ENCODE measurements around the gene MRPL23.

Gene MRPL23

DNA sequence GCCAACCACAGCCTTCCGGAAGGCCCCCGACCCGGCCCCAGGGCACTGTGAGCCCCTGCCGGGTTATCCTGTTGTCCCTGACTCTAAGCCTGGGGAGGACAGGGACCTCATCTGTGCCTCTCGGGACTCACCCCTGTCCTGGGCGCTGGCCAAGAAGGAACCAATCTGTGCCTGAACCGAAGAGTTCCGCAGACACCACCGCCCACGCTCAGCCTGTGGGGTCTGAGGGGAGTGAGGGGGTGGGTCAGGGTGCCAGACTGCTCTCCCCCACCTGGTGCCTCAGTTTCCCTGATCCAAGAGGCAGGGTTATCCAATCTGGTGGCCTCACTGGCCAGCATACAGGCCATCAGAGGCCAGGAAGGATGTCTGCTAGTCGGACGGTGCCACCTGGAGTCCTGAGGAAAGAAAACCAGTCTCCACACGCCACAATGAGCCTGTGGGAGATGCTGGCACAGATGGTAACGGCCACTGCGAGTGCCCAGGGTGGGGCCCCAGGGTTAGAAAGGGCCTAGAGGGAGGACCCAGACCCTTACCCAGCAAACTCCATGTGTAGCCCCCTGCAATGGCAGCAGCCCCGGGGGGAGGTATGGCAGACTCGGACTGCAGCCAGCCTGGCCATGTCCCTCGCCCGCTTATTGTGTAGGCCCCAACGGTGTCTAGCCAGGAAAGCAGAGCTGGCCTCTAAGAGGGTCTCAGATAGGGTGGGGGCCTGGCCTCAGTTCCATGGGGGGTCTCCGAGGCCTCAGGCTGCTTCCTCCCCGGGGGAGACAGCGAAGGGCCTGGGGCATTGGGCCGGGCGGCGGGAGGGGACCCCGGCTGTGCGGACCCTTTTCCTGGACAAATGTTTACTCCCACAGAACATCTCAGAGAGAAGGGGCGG is 28.5 kb upstream of the MRPL23 start:
- no peaks in the 10 kb centered on the region for H3K9me3 ChIP-seq (ENCODE audit: control insufficient read depth, insufficient read depth, low read length)

DNA sequence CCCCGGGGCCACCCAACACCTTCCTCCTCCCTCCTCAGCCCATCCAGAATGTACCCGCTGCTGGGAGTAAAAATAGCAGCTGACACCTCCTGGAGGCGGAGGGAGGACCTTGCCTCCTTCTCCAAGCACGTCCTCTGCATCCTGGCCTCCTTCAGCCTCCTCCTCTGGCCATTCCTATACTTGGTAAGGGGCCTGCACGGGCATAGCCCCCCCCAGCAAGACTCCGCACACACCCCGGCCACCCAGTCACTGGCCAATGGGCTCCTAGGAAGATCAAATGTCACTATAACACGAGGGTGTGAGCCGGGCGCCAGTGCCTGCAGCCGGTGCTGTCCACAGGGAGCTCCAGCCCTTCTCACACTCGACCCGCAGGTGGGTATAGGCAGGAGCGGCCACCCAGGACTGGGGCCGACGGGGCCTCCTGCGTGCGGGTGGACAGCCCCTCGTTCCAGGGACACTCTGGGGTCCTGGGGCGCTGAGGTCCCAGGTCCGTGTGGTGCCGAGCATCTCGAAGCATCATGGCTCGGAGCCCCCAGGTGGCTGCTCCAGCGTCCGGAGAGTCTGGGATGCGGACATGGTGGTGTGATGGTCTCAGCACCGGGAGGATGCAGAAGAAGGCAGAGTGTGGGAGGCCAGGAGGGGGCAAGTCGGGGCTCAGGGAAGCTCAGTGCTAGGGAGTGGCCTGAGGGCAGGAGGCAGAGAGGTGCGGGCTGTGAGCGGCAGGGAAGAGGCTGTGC is 27.6 kb upstream of the MRPL23 start, which contains the start of gene TNNT3:
Gene TNNT3 (plus strand): TSS at position 313 of the 737 bp plus-strand sequence. CDS start 3,172 bp downstream, outside the sequence.
- H3K4me1 ChIP-seq (ENCODE audit: insufficient read depth, low read length), result no peaks in the 10 kb centered on the region
- no peaks in the 10 kb centered on the region for H3K9me3 ChIP-seq (ENCODE audit: control insufficient read depth, insufficient read depth, low read length)
- H3K36me3 ChIP-seq (ENCODE audit: insufficient read depth, low read length), result no peaks in the 10 kb centered on the region
- H3K9ac ChIP-seq (ENCODE audit: low read depth, low read length), result no peak within 1 kb of the TSS

More for the DNA sequence above, 28.5 kb upstream of the MRPL23 start:
- Histone ChIP-seq H3K36me3 (ENCODE audit: insufficient read depth, low read length) (no peaks in the 10 kb centered on the region), H3K9ac (ENCODE audit: low read depth, low read length) (no peak overlapping the region), H3K4me1 (ENCODE audit: insufficient read depth, low read length) (no peaks in the 10 kb centered on the region)

DNA sequence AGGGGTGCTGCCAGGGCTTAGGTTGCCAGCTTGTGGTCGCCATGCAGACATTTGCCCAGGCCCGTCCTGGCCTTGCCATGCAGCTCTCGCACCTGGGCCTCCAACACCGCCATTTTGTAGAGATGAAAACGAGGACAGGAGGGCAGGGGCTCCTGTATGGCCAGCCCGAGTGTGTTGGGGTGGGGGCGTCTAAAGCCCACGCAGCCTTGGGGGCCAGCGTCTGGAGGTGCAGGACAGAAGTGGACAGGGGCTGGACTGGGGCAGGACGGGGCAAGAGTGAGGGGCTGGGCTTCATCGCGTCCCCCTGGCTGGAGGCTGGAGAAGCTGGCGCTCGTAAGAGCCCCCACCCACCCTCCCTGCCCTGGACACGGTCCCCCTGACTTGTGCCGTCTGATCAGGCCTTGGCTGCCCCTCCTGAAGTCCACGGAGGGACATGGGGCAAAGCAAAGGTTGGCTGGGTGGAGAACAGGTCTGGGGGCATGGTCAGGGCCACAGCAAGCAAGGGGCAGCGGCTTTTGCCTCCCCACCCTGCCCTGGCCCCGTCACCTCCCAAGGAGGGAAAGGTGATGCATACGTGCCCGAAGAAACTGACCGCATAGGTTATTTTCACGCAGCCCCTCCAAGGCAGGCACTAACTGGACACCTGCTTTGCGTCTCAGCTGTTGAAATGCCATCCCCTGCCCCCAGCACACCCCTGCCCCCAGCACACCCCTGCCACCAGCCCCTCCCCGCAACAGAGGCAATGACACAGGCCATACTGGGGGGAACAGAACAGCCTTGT is 26.8 kb upstream of the MRPL23 start:
- Histone ChIP-seq H3K4me1 (ENCODE audit: insufficient read depth, low read length) (no peaks in the 10 kb centered on the region), H3K9me3 (ENCODE audit: control insufficient read depth, insufficient read depth, low read length) (no peaks in the 10 kb centered on the region), H3K36me3 (ENCODE audit: insufficient read depth, low read length) (no peaks in the 10 kb centered on the region), H3K9ac (ENCODE audit: low read depth, low read length) (no peak overlapping the region)

DNA sequence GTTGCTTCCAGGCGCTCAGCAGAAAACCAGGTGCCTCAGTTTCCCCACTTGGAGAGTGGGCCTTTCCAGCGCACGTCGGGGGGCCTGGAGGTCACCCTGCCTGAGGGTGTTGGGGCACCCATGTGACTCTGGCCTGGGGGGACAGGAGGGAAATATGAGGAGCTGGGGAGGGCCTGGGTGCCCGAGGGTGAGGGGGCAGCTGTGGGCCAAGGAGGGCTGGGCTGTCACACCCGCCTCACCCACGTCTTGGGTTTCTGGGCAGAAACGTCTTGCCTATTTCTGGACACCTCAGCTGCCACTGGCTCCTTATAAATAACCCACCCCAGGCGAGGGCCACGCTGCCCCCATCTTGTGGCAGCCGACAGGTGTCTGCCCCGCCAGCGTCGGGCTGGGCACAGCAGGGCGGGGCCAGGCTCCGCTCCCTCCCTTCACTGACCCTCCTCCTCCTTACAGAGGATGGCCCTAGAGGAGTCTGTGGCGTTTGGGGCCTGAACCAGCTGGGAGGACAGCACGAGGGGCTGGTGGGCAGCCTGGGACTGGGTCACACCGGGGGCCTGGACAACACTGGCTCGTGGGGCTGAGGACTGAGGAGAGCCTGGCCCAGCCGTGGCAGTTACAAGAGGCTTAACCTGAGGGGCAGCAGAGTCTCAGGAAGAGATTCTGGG is 26.1 kb upstream of the MRPL23 start:
- Histone ChIP-seq H3K4me1 (ENCODE audit: insufficient read depth, low read length) (no peaks in the 10 kb centered on the region), H3K9me3 (ENCODE audit: control insufficient read depth, insufficient read depth, low read length) (no peaks in the 10 kb centered on the region), H3K36me3 (ENCODE audit: insufficient read depth, low read length) (no peaks in the 10 kb centered on the region), H3K9ac (ENCODE audit: low read depth, low read length) (no peak overlapping the region)

DNA sequence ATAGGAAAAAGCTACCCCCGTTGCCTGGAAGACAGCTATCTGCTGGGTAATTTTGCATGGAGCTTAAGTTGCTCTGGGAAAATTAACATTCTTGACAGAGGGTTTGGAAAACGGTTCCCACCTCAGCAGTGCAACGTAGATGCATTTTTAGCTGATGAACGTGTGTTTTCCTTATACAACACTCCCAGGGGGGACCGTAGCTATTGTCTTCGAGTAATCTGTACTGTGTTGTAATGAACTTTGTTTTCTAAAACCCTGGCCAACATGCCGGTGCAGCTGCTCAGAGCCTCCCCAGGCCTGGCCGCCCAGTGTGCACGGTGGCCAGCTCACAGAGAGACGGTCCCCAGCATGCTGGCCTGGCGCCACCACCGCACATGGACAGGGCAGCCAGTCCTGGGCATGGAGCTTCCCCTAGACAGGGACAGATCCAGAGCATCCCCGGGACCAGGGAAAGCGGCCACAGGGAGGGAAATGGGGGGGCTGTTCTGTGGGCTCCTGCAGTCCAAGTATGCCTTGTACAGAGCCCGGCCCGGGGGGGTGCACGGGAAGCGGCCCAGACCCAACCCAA is 25.5 kb upstream of the MRPL23 start:
- no peaks in the 10 kb centered on the region for H3K36me3 ChIP-seq (ENCODE audit: insufficient read depth, low read length)
- H3K9ac ChIP-seq (ENCODE audit: low read depth, low read length), result no peak overlapping the region
- H3K4me1 ChIP-seq (ENCODE audit: insufficient read depth, low read length), result no peaks in the 10 kb centered on the region; the same call in 1 of the 2 replicates
- no peaks in the 10 kb centered on the region for H3K9me3 ChIP-seq (ENCODE audit: control insufficient read depth, insufficient read depth, low read length)

DNA sequence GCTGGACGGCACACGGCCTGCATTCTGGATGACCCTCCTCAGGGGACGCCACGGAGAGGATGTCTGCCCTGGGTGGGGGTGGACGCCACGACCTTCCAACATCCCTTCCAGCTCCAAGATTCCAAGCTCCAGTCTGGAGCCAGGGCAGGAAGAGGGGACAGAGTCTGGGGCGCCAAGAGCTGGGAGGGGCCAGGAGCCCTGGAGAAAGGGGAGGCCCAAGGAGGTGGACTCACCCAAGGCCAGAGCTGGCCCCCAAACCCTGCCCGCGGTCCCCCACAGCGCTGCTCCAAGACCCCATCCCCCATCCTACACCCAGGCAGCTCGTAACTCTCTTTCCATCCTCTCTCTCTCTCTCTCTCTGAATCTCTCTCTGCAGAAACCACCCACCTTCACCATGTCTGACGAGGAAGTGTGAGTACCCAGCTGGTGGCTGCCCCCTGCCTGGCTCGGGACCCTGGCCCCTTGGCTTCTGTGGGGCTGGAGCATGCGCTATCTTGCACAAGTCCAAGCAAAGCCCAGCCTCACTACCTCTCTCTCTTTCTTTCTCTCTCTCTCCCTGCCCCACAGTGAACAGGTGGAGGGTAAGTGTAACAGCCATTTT is 24.6 kb upstream of the MRPL23 start:
- H3K4me1 ChIP-seq (ENCODE audit: insufficient read depth, low read length), result peaks cover 3% of the 10 kb centered on the region; the same call in 1 of the 2 replicates
- H3K9ac ChIP-seq (ENCODE audit: low read depth, low read length), result no peak overlapping the region
- H3K9me3 ChIP-seq (ENCODE audit: control insufficient read depth, insufficient read depth, low read length), result no peaks in the 10 kb centered on the region
- H3K36me3 ChIP-seq (ENCODE audit: insufficient read depth, low read length), result no peaks in the 10 kb centered on the region

DNA sequence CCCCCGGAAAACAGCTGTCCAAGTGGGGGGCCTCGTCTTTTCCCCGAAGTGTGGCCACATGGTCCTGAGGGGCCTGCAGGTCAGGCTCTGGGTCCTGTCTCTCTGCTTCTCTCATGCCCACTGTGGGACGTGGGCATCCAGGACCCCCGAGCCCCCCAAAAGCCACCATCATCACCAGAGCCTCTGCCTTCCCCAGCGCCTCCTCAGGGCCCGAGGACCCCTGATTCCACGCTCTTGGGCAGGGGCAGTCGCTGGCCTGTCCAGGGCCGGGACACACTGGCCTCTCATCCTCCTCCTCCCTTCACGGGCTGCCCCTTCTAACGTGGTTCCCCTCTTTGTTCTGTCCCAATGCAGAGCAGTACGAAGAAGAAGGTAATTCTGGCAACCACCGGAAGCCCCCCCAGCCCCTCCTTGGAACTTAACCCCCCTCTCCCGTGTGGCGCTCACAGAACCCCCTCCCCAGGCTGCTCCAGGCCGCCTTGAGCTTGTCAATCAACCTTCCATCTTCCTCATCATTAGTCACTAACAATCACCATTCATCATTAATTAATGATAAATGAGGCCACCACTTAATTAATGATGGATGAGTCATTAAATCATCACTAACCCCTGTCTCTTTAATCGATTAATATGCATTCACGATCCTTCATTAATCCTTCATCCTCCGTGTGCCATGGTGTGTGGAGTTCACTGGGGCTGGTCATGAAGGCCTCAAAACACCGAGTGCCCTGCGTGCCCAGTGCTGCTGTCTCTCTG is 23.8 kb upstream of the MRPL23 start:
- Histone ChIP-seq H3K9me3 (ENCODE audit: control insufficient read depth, insufficient read depth, low read length) (no peaks in the 10 kb centered on the region), H3K4me1 (ENCODE audit: insufficient read depth, low read length) (peaks cover 3% of the 10 kb centered on the region; the same call in 1 of the 2 replicates), H3K36me3 (ENCODE audit: insufficient read depth, low read length) (no peaks in the 10 kb centered on the region), H3K9ac (ENCODE audit: low read depth, low read length) (no peak overlapping the region)

DNA sequence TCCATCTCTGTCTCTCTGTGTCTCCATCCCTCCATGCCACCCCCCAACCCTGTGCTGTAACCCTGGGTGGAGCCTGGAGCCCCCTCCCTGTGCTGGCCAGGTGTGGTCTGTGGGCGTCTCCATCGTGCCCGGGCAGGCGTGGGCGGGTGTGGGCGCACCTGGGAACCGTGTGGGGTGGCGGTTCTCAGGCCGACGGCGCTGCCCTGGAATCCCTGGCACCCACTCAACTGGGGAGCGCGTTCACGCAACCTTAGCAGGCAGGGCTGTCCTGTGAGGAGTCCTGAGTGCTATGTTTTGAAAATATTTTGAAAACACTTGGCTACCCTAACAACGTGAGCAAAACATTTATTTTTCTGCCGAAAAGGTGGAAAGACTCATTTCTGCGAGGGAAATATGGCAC is 23.0 kb upstream of the MRPL23 start:
- H3K36me3 ChIP-seq (ENCODE audit: insufficient read depth, low read length), result no peaks in the 10 kb centered on the region
- no peak overlapping the region for H3K9ac ChIP-seq (ENCODE audit: low read depth, low read length)
- no peaks in the 10 kb centered on the region for H3K9me3 ChIP-seq (ENCODE audit: control insufficient read depth, insufficient read depth, low read length)
- H3K4me1 ChIP-seq (ENCODE audit: insufficient read depth, low read length), result peaks cover 3% of the 10 kb centered on the region; the same call in 1 of the 2 replicates

DNA sequence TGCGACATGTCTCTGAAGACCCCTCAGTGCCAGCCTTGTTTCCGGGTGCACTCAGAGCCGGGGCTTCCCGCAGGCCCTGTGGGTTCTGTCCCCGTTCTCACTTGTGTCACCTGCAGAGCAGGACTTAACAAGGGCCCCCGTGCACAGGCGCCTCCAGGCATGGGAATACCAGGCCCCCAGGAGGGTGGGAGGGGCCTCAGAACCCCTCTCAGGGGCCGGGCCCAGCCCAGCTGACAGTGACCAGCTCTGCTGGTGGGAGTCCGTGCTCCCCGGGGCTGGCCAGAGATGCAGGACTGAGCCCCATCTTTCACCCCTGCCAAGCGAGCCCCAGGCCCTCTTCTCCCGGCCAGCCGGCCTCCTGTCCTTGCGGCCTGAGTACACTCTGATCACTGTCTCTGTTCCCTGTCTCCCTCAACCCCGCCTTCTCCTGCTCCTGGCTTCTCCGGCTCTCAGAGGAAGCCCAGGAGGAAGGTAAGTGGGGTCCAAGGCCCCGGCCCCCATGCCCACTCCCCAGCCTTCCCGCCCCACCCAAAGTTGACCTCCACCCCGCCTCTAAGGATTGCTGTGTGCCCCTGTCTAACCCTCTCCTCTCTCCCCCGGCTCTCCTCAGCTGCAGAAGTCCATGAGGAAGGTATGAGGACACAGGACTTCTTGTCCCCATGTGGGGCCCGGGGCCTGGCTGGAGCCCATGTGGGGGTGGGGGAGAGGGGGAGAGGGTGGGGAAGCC is 22.3 kb upstream of the MRPL23 start:
- peaks cover 3% of the 10 kb centered on the region; the same call in 1 of the 2 replicates for H3K4me1 ChIP-seq (ENCODE audit: insufficient read depth, low read length)
- H3K36me3 ChIP-seq (ENCODE audit: insufficient read depth, low read length), result no peaks in the 10 kb centered on the region
- no peak overlapping the region for H3K9ac ChIP-seq (ENCODE audit: low read depth, low read length)
- H3K9me3 ChIP-seq (ENCODE audit: control insufficient read depth, insufficient read depth, low read length), result no peaks in the 10 kb centered on the region

DNA sequence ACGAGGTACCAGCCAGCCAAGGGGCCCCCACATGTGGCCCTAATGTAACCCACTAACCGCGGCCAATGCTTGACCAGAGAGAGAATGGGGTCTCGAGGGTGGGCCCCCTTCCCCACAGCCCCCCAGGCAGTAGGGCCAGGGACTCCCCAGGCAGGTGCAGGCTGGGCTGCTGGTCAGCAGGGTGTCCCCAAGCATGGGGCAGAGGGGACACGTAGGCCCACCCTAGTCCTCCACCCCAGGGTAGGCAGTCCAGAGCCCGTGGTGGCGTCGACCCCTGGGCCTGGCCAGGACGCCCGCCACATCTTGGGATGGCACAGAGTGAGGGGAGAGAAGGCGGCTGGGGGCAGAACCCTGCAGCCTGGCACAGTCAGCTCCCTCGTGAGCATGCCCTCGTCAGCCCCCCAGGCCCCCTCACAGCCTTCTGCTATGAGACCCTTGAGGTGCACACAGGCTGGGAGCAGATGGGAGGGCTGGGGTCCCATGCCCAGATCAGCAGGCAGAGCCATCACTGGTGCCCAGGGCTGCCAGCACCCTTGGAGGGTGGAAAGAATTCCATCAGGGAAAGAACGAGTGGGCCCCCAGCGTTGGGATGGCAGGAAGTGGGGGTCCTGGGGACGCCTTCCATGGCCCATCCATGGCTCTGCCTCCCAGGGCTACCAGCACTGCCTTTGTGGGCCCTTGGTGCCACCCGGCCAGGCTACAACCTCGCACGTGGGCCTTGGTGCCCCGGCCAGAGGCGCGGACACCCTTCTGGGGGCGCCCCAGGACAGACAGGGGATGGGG is 21.6 kb upstream of the MRPL23 start:
- Histone ChIP-seq H3K36me3 (ENCODE audit: insufficient read depth, low read length) (no peaks in the 10 kb centered on the region), H3K9me3 (ENCODE audit: control insufficient read depth, insufficient read depth, low read length) (no peaks in the 10 kb centered on the region), H3K9ac (ENCODE audit: low read depth, low read length) (no peak overlapping the region), H3K4me1 (ENCODE audit: insufficient read depth, low read length) (peaks cover 3% of the 10 kb centered on the region; the same call in 1 of the 2 replicates)

DNA sequence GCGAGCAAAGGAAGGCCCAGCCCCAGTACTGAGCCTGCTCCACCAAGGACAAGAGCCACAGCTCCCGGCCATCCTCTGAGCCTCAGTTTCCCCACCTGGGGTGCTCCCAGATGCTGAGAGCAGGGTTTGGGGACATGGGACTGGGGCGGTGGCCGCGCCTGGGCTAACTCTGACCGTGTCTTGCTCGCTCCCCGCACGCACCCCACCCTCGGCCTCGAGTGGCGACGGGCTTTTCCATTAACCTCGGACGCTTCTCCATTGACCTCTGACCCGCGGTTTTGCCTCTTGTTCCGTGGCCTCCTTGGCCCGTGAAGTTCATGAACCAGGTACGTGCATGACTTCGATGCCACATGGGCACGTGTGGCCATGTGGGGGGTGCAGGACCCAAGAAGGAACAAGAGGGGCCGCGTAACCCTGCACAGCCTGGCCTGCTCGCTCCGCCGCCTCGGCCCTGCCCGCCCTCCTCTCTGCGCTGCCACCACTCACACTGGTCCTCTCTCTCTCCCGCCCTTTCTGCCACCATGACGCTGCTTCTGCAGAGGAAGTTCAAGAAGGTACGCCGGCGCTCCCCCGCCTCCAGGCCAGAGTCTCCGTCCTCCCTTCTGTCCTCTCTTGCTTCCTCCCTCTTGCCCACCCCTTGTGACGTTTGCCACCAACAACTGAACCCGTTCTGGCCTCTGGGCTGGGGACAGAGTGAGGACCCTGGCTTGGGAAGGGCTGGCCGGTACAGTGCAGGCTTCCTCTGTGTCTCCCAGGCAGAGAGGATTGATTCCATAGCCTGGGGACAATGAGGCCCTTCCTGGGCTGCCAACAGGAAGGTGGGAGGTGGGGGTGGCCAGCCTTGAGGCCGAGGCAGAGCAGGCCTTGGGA is 20.7 kb upstream of the MRPL23 start:
- no peaks in the 10 kb centered on the region for H3K9me3 ChIP-seq (ENCODE audit: control insufficient read depth, insufficient read depth, low read length)
- no peak overlapping the region for H3K9ac ChIP-seq (ENCODE audit: low read depth, low read length)
- peaks cover 3% of the 10 kb centered on the region; the same call in 1 of the 2 replicates for H3K4me1 ChIP-seq (ENCODE audit: insufficient read depth, low read length)
- no peaks in the 10 kb centered on the region for H3K36me3 ChIP-seq (ENCODE audit: insufficient read depth, low read length)

All from ES-I3 (cell line).